Upper lobe of left lung (tissue), 6 donors: Measurements from ENCODE around the gene CYP2B6. TPM values are rescaled to one million over a fixed set of nuclear protein-coding genes. Genes with fewer than 3 reads are reported as not detected.
"Not testable (repeated sequence)": the region's sequence is repeated elsewhere in the genome, so short reads cannot be mapped to it uniquely, and the experiment has no call there.

ENCODE experiments used
- ATAC-seq, 2 donors: fragments of 200-7000 bp; cut with Tn5 transposase; one replicate each; pipeline ENCODE4 v1.9.1; 2022; ENCODE audit warnings: mild to moderate bottlenecking in 2 of 2, moderate library complexity in 2 of 2; ENCODE audit not compliant: low FRiP score in 2 of 2
- DNase-seq, 2 donors: peaks; one replicate each; pipeline ENCODE4 v3.0.0-alpha.2; 2019 to 2020
- H3K27ac ChIP-seq, 4 donors: fragments of 200-600 bp; sonication (generic); one replicate each; pipeline ENCODE4 v1.5.1; 2016 to 2019
- H3K27me3 ChIP-seq, 4 donors: fragments of 200-600 bp; sonication (generic); one replicate each; pipeline ENCODE4 v1.5.1; 2017 to 2019
- H3K36me3 ChIP-seq, 4 donors: fragments of 200-600 bp; sonication (generic); one replicate each; pipeline ENCODE4 v1.5.1; 2016 to 2019
- H3K4me1 ChIP-seq, 4 donors: fragments of 200-600 bp; sonication (generic); one replicate each; pipeline ENCODE4 v1.5.1; 2018 to 2019
- H3K4me3 ChIP-seq, 4 donors: fragments of 200-600 bp; sonication (generic); one replicate each; pipeline ENCODE4 v1.5.1; 2017 to 2019; ENCODE audit warnings: mild to moderate bottlenecking in 2 of 4, moderate library complexity in 1 of 4
- H3K9me3 ChIP-seq, 4 donors: fragments of 200-600 bp; sonication (generic); one replicate each; pipeline ENCODE4 v1.5.1; 2018 to 2019
- EP300 ChIP-seq, 4 donors: sonication (generic); formaldehyde crosslinking; IDR thresholded peaks; one replicate each; pipeline ENCODE4 v1.5.1; 2017; ENCODE audit warnings: antibody characterized with exemption in 4 of 4, control low read depth in 2 of 4
- POLR2A ChIP-seq, 4 donors: fragments of 450-650 bp; IDR thresholded peaks; one replicate each; pipeline ENCODE4 v1.5.1; 2016 to 2017; ENCODE audit warnings: antibody characterized with exemption in 4 of 4, mild to moderate bottlenecking in 2 of 4
- POLR2AphosphoS5 ChIP-seq, 2 donors: sonication (generic); formaldehyde crosslinking; IDR thresholded peaks; one replicate each; pipeline ENCODE4 v1.5.1; 2017; ENCODE audit warnings: antibody characterized with exemption in 2 of 2
- WGBS, 2 donors: methylation state at CpG; one replicate each; pipeline ENCODE4 v1.1.5; 2017 to 2018; 5-methylcytosine and 5-hydroxymethylcytosine counted together
- total RNA-seq, 6 donors: library from RNA; depleted of rRNA in 4 of 6; stranded (reverse); fragments of >200 nt in 4 of 6; gene quantifications; one replicate each; pipeline versions ENCODE4 v1.1.0 to v1.2.1, GENCODE V29; 2016 to 2021
- TF ChIP-seq, protein P1 (sequence below), 6 experiments: fragments of 450-650 bp in 4 of 6; fragments of 200-600 bp in 2 of 6; sonication (generic) in 2 of 6; IDR thresholded peaks; one replicate each; pipeline ENCODE4 v1.5.1; 2016 to 2019; ENCODE audit warnings: antibody characterized with exemption in 6 of 6
- donor health status: DM: no; HTN: no; CAD: no; lungs with moderate emphysema.
- donor health status: DM: no; HTN: yes; CAD: no; lungs with severe emphysema.

Gene CYP2B6
- total RNA-seq, 6 donors from 2014 or later = 0.34 to 1.8 TPM; not detected in 4

DNA sequence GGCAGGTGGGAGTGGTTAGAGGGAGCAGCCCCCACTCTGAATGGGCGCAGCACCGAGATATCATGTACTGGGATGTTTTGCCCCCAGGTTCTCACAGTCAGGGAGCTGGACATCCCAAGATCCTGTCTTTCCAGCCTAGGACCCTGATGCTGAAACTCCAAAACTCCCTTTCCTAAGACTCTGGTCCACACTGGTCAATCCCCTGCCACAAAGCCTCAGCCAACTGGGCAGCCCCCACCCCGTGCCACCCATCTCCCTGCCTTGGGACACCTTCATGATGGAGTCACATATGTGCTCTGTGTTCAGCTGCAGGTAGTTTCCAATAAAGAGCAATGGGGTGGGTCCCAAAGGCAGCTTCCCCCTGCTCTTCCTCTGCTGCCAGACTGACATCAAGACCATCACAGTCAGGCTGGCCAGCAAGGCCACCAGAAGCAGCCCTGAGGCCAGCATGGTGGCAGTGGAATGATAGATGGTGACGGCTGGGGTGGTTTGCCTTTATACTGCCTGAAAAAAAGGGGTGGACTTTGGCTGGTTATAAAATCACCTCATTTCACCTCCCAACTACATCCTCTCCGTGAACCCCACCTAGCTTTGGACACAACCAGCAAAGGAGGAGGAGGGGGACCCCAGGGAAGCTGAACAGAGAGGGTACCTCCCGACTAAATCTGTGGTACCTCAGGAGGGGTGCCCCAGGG is 36.3 kb downstream of the CYP2B6 start:
- DNase-seq (no peak), ATAC-seq (no peak)
- H3K27ac ChIP-seq = no peak overlapping the region
- no peaks in the 10 kb centered on the region for H3K36me3 ChIP-seq
- 79 to 85% methylated on average over 6 of the region's 6 CpGs for WGBS, 2 donors
- H3K4me3 ChIP-seq = no peak overlapping the region
- H3K4me1 ChIP-seq = no peaks in the 10 kb centered on the region
- TF ChIP-seq POLR2A (IDR thresholded peaks at IDR 0.05) = no peak
- no peak for TF ChIP-seq EP300 (IDR thresholded peaks at IDR 0.05)
- TF ChIP-seq POLR2AphosphoS5 (IDR thresholded peaks at IDR 0.05) = no peak
- TF ChIP-seq, protein P1, sequence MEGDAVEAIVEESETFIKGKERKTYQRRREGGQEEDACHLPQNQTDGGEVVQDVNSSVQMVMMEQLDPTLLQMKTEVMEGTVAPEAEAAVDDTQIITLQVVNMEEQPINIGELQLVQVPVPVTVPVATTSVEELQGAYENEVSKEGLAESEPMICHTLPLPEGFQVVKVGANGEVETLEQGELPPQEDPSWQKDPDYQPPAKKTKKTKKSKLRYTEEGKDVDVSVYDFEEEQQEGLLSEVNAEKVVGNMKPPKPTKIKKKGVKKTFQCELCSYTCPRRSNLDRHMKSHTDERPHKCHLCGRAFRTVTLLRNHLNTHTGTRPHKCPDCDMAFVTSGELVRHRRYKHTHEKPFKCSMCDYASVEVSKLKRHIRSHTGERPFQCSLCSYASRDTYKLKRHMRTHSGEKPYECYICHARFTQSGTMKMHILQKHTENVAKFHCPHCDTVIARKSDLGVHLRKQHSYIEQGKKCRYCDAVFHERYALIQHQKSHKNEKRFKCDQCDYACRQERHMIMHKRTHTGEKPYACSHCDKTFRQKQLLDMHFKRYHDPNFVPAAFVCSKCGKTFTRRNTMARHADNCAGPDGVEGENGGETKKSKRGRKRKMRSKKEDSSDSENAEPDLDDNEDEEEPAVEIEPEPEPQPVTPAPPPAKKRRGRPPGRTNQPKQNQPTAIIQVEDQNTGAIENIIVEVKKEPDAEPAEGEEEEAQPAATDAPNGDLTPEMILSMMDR (IDR thresholded peaks at IDR 0.05) = no peak
- no peaks in the 10 kb centered on the region for H3K9me3 ChIP-seq
- H3K27me3 ChIP-seq = peaks cover 0 to 16% (median 0%) of the 10 kb centered on the region in 4 donors

DNA sequence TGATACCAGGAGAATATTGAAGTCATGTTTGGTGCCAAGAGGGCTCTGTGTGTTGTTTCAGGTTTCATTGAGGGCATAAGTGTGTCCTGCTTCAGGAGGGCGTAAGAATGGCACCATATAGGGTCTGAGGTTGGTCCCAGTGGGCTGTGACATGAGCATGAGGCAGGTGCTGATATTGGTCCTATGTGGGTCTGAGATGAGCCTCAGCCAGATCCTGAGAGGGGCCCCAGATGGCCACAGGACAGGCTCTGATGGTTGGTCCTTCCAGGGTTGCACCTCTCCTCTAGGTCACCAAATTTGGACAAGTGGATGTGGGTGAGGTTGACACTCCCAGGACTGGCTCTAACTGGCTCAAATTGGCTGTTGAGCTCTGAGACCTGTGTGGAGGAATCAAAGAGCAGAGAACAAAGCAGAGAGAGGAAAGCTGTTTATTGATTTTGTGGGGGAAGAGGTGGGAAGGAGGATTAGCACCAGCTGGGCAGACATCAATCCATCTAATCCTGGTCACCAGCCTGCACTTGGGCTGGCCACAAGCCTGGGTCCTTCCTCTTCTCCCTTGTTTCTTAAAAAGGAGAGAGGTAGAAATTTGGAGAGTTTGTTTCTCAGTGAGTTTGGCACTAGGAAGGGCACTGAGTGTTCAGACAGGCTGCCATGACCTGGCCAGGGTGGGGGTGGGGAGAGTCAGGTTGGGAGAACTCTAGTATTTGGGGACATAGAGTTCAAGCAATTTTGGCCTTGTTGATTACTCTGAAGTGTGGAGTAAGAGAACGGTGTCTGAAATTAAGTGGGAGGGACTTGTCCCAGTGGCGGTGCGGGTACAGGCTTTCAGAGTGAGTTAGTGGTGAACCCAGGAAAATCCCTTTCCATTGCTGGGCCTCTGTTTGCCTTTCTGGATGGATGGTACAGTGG is 38.7 kb downstream of the CYP2B6 start:
- no peaks in the 10 kb centered on the region for H3K4me1 ChIP-seq
- DNase-seq (no peak), ATAC-seq (no peak)
- peaks cover 0 to 11% (median 0%) of the 10 kb centered on the region in 4 donors for H3K27me3 ChIP-seq
- H3K27ac ChIP-seq = no peak overlapping the region
- no peaks in the 10 kb centered on the region for H3K36me3 ChIP-seq
- no peak overlapping the region for H3K4me3 ChIP-seq
- H3K9me3 ChIP-seq = no peaks in the 10 kb centered on the region
- 73 to 83% methylated on average over 4 of the region's 4 CpGs for WGBS, 2 donors
- TF ChIP-seq POLR2A (IDR thresholded peaks at IDR 0.05) (no peak), POLR2AphosphoS5 (IDR thresholded peaks at IDR 0.05) (no peak), EP300 (IDR thresholded peaks at IDR 0.05) (no peak)
- TF ChIP-seq, protein P1 (IDR thresholded peaks at IDR 0.05) = no peak

DNA sequence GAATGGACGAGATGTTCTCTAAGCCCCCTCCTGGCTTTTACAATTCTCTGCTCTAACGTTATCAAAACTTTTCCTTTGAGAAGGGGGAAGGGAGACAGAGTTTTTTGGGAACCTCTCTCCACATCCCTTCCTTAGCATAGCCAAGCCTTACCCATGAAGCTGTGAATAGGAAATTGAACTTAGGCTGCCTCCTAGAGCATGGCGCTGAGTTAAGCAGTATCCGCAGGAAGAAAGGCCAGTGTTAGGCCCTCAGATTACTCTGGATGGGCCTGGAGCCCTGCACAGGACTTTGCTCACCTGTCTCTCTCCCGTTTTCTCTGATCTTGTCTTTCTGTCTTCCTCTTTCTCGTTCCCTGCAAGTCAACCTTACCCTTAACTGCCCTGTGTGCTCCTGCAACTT is 39.6 kb downstream of the CYP2B6 start:
- Histone ChIP-seq H3K4me1 (no peaks in the 10 kb centered on the region), H3K27me3 (peaks cover 0 to 3% (median 0%) of the 10 kb centered on the region in 4 donors), H3K9me3 (no peaks in the 10 kb centered on the region), H3K4me3 (no peak overlapping the region), H3K27ac (no peak overlapping the region), H3K36me3 (no peaks in the 10 kb centered on the region)
- DNase-seq (no peak), ATAC-seq (no peak)
- TF ChIP-seq POLR2A (IDR thresholded peaks at IDR 0.05) (no peak), POLR2AphosphoS5 (IDR thresholded peaks at IDR 0.05) (no peak)
- WGBS, 2 donors = 55 to 63% methylated on average over 6 of the region's 6 CpGs

DNA sequence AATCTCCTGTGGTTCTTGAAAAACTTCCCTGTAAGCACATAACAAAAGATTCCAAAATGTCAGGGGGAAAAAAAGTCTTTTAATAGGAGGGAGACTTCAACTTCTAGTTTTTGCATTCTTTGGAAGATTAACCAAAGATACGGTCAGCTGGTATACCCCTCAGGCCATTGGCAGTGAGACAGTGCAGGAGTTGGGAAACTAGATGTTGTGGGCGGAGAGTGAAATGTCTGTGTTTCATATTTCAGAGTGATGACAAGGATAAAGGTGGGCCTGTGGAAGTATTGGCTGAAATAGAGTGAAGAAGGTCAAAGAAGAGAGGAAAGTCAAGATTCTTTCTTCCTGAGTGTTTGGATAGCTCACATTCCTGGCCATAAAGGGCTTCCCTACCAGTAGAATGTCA is 40.8 kb downstream of the CYP2B6 start:
- 0 to 87% methylated on average over 2 of the region's 2 CpGs for WGBS, 2 donors
- Histone ChIP-seq H3K36me3 (no peaks in the 10 kb centered on the region), H3K27ac (no peak overlapping the region), H3K4me1 (no peaks in the 10 kb centered on the region), H3K4me3 (no peak overlapping the region), H3K27me3 (no peaks in the 10 kb centered on the region), H3K9me3 (no peaks in the 10 kb centered on the region)
- DNase-seq = no peak
- ATAC-seq = no peak
- TF ChIP-seq EP300 (IDR thresholded peaks at IDR 0.05) (no peak), POLR2A (IDR thresholded peaks at IDR 0.05) (no peak), POLR2AphosphoS5 (IDR thresholded peaks at IDR 0.05) (no peak)
- TF ChIP-seq, protein P1 (IDR thresholded peaks at IDR 0.05) = no peak

DNA sequence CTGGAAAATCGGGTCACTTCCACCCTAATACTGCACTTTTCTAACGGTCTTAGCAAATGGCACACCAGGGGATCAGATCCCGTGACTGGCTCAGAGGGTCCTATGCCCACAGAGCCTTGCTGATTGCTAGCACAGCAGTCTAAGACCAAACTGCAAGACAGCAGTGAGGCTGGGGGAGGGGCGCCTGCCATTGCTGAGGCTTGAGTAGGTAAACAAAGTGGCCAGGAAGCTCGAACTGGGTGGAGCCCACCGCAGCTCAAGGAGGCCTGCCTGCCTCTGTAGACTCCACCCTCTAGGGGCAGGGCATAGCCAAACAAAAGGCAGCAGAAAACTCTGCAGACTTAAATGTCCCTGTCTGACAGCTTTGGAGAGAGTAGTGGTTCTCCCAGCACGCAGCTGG is 42.2 kb downstream of the CYP2B6 start:
- not testable (repeated sequence) for H3K4me1 ChIP-seq, H3K27me3 ChIP-seq, H3K36me3 ChIP-seq, H3K9me3 ChIP-seq, ATAC-seq, H3K27ac ChIP-seq, DNase-seq, H3K4me3 ChIP-seq
- 38 to 62% methylated on average over 6 to 7 of the region's 7 CpGs for WGBS, 2 donors
